ENCODE data around the gene ROBO1.

The ROBO1 gene

DNA sequence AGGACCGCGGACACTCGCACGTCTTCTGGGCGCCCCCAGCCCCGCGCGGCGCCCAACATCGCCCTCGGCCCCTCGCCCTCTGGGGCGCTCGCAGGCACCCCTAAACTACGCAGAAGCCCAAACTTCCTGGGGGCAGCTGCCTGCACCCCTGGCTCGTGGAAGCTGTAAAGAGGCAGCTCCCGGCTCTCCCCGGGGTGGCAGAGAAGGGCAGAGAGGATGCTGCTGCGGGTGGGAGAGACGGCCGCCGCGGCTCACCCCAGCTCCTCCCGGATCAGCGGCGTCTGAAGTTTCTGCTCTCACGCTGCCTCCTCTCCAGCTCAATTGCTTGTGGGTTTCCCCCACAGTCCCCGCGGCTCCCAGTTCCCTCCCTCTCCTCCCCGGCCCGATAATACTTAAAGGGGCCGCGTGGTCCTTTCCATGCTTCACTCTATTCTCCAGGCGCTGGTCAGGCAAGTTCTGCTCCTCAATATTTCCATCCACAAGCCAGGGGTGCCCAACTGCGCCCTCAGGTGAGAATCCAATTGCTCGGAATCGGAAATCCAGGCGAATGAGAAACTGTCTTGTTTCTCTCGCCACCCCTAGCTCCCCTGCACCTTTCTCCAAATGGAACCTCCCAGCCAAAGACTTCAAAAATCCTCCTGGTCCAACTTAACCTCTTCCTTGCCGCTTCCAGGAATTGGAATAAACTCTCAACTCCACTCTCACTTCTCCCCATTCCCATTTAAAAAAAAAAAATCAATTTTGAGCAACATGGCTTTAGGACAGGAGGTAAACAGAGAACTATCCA, 748.5 kb downstream of the ROBO1 start:
- Histone ChIP-seq H4K20me1 (ENCODE audit: low read depth, low read length) (no peaks in the 10 kb centered on the region), H2AFZ (ENCODE audit: low read depth, low read length, severe bottlenecking) (no peak overlapping the region), H3K79me2 (ENCODE audit: insufficient read depth, low read length) (no peaks in the 10 kb centered on the region), H3K27ac (ENCODE audit: low read depth, low read length) (no peak overlapping the region), H3K36me3 (ENCODE audit: low read length) (no peaks in the 10 kb centered on the region), H3K9ac (ENCODE audit: low read length) (no peak overlapping the region), H3F3A (ENCODE audit: insufficient read depth) (no peaks in the 10 kb centered on the region), H3K4me3 (ENCODE audit: insufficient read depth, low read length, poor library complexity, severe bottlenecking) (no peak overlapping the region), H3K4me2 (ENCODE audit: low read depth, low read length, poor library complexity, severe bottlenecking) (no peak overlapping the region), H3K9me3 (ENCODE audit: insufficient read depth, low read length) (no peaks in the 10 kb centered on the region), H3K9me2 (replicated peaks; ENCODE audit: insufficient read depth, low read length) (no peaks in the 10 kb centered on the region), H3K27me3 (ENCODE audit: low read length) (no peaks in the 10 kb centered on the region)
- TF ChIP-seq EZH2phosphoT487 (conservative IDR thresholded peaks at IDR 0.05; ENCODE audit: low read length) = no peak

DNA sequence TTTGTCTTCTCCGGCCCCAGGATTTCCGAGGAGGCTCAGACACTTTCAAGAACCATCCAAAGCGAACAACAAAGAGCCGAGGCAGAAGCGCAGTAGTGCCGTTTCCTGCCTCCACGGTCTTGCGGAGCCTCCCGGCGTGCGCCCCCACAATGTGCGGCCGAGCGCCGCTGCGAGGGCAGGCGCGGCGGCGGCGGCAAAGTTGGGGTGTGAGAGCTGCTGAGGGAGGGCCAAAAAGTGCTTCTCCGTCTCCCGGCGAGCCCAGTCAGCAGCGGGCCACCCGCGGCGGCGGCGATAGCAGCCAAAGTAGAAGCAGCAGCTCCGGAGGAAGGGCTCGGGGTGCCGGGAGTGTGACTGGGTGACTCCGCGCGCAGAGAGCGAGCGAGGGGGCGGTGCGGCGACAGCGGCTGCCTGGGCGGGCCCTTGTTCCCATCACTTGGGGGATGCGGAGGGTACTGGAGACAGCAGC, 749.1 kb downstream of the ROBO1 start:
- Histone ChIP-seq H3K27me3 (ENCODE audit: low read length) (no peaks in the 10 kb centered on the region), H3K9ac (ENCODE audit: low read length) (no peak overlapping the region), H3K4me2 (ENCODE audit: low read depth, low read length, poor library complexity, severe bottlenecking) (no peak overlapping the region), H3K27ac (ENCODE audit: low read depth, low read length) (no peak overlapping the region), H3K4me3 (ENCODE audit: insufficient read depth, low read length, poor library complexity, severe bottlenecking) (no peak overlapping the region), H3K79me2 (ENCODE audit: insufficient read depth, low read length) (no peaks in the 10 kb centered on the region), H2AFZ (ENCODE audit: low read depth, low read length, severe bottlenecking) (no peak overlapping the region), H3F3A (ENCODE audit: insufficient read depth) (no peaks in the 10 kb centered on the region), H3K9me3 (ENCODE audit: insufficient read depth, low read length) (no peaks in the 10 kb centered on the region), H4K20me1 (ENCODE audit: low read depth, low read length) (no peaks in the 10 kb centered on the region), H3K36me3 (ENCODE audit: low read length) (no peaks in the 10 kb centered on the region), H3K9me2 (replicated peaks; ENCODE audit: insufficient read depth, low read length) (no peaks in the 10 kb centered on the region)
- TF ChIP-seq, protein P1, sequence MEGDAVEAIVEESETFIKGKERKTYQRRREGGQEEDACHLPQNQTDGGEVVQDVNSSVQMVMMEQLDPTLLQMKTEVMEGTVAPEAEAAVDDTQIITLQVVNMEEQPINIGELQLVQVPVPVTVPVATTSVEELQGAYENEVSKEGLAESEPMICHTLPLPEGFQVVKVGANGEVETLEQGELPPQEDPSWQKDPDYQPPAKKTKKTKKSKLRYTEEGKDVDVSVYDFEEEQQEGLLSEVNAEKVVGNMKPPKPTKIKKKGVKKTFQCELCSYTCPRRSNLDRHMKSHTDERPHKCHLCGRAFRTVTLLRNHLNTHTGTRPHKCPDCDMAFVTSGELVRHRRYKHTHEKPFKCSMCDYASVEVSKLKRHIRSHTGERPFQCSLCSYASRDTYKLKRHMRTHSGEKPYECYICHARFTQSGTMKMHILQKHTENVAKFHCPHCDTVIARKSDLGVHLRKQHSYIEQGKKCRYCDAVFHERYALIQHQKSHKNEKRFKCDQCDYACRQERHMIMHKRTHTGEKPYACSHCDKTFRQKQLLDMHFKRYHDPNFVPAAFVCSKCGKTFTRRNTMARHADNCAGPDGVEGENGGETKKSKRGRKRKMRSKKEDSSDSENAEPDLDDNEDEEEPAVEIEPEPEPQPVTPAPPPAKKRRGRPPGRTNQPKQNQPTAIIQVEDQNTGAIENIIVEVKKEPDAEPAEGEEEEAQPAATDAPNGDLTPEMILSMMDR (IDR thresholded peaks at IDR 0.05; ENCODE audit: insufficient read depth, low read length, poor library complexity, severe bottlenecking) = no peak
- TF ChIP-seq EZH2phosphoT487 (conservative IDR thresholded peaks at IDR 0.05; ENCODE audit: low read length) = no peak

DNA sequence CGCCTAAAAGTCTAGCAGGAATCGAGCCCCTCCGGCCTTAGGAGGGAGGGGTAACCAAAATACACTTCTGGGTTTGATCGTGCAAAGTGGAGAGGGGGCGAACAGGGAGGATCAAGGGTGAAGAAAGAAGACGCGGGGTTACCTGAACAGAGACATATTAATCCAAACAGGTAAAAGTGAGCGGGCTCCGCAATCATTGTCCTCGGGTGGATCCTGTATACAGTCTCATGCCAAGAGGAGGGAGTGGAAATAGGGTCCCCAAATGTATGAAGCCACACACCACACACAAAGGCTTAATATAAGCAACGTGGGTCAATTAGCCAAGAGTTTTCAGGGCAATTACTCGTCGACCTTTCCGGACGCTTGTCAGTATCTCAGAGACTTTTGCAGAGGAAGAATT, 749.5 kb downstream of the ROBO1 start:
- Histone ChIP-seq H3K9me2 (replicated peaks; ENCODE audit: insufficient read depth, low read length) (no peaks in the 10 kb centered on the region), H3K36me3 (ENCODE audit: low read length) (no peaks in the 10 kb centered on the region), H3K79me2 (ENCODE audit: insufficient read depth, low read length) (no peaks in the 10 kb centered on the region), H3K9me3 (ENCODE audit: insufficient read depth, low read length) (no peaks in the 10 kb centered on the region), H2AFZ (ENCODE audit: low read depth, low read length, severe bottlenecking) (no peak overlapping the region), H3F3A (ENCODE audit: insufficient read depth) (no peaks in the 10 kb centered on the region), H3K9ac (ENCODE audit: low read length) (no peak overlapping the region), H3K4me3 (ENCODE audit: insufficient read depth, low read length, poor library complexity, severe bottlenecking) (no peak overlapping the region), H3K4me2 (ENCODE audit: low read depth, low read length, poor library complexity, severe bottlenecking) (no peak overlapping the region), H3K27ac (ENCODE audit: low read depth, low read length) (no peak overlapping the region), H3K27me3 (ENCODE audit: low read length) (no peaks in the 10 kb centered on the region), H4K20me1 (ENCODE audit: low read depth, low read length) (no peaks in the 10 kb centered on the region)
- TF ChIP-seq, protein P1 (IDR thresholded peaks at IDR 0.05; ENCODE audit: insufficient read depth, low read length, poor library complexity, severe bottlenecking) = no peak
- no peak for TF ChIP-seq EZH2phosphoT487 (conservative IDR thresholded peaks at IDR 0.05; ENCODE audit: low read length)
